HCT116 (cell line): ENCODE results near the gene IGSF11. TPM values are rescaled to one million over a fixed set of nuclear protein-coding genes. Genes with fewer than 3 reads are reported as not detected.

Experiments
- ATAC-seq: fragments of 200-7000 bp; cut with Tn5 transposase; 2 replicates; pipeline ENCODE4 v1.9.1; 2020; ENCODE audit warnings: mild to moderate bottlenecking, moderate library complexity
- BruUV-seq: library from RNA; stranded (reverse); fragments of 400-500 nt; replicated peaks from 2 replicates; lab custom pipeline; 2021; lab: Mats Ljungman, UMichigan
- CTCF ChIA-PET: fragments of 300-600 bp; sonication (Branson Sonifier 250); formaldehyde crosslinking; loops from one replicate; lab custom pipeline; 2021; ENCODE audit warnings: antibody characterized with exemption; lab: Charles Lee
- POLR2A ChIA-PET: fragments of 300-600, 350-600 bp; sonication (Branson Sonifier 250); formaldehyde crosslinking; loops from one replicate; lab custom pipeline; 2021; ENCODE audit warnings: antibody characterized with exemption; lab: Charles Lee
- RAD21 ChIA-PET, 2 experiments: fragments of 300-600 bp; sonication (Branson Sonifier 250); formaldehyde crosslinking; loops; one replicate each; lab custom pipeline; 2023; ENCODE audit warnings: low total read pairs in 2 of 2; ENCODE audit not compliant: uncharacterized antibody in 2 of 2, unreplicated experiment in 2 of 2, low non-redundant PET in 1 of 2; lab: Charles Lee
- DNase-seq: peaks from one replicate; pipeline ENCODE4 v3.0.0-alpha.2; 2010; ENCODE audit warnings: low read depth, low spot score
- H2AFZ ChIP-seq: fragments of 200-600 bp; shearing (Covaris generic), sonication (generic); 2 replicates; pipeline ENCODE4 v1.6.1; 2017; ENCODE audit warnings: low read depth, mixed run types, mixed read lengths, antibody characterized with exemption, low read length; ENCODE audit not compliant: poor library complexity, severe bottlenecking
- H3K27ac ChIP-seq: 2 replicates; pipeline ENCODE4 v1.5.1; 2012; ENCODE audit warnings: low read depth, low read length
- H3K27me3 ChIP-seq: fragments of 200-600 bp; sonication (generic); 2 replicates; pipeline ENCODE4 v1.6.1; 2016; ENCODE audit warnings: mixed run types, low read length, mixed read lengths; ENCODE audit not compliant: insufficient read depth
- H3K36me3 ChIP-seq, 2 experiments: fragments of 200-500 bp in 1 of 2; fragments of 200-600 bp in 1 of 2; sonication (Bioruptor generic) in 1 of 2; sonication (generic) in 1 of 2; 2 replicates each; pipeline versions ENCODE4 v1.5.1 to v1.6.1; 2014 to 2016; ENCODE audit warnings: low read length in 2 of 2, inconsistent platforms in 1 of 2, mixed read lengths in 1 of 2, mixed run types in 1 of 2; ENCODE audit not compliant: insufficient read depth in 2 of 2, control insufficient read depth in 1 of 2
- H3K4me1 ChIP-seq, 2 experiments: fragments of 200-600 bp in 1 of 2; sonication (generic) in 1 of 2; 2 replicates each; pipeline versions ENCODE4 v1.5.1 to v1.6.1; 2012 to 2017; ENCODE audit warnings: low read length in 2 of 2, inconsistent platforms in 1 of 2, mild to moderate bottlenecking in 1 of 2, mixed read lengths in 1 of 2, mixed run types in 1 of 2, moderate library complexity in 1 of 2; ENCODE audit not compliant: insufficient read depth in 2 of 2, control insufficient read depth in 1 of 2
- H3K4me2 ChIP-seq: fragments of 200-600 bp; sonication (generic); 2 replicates; pipeline ENCODE4 v1.6.1; 2017; ENCODE audit warnings: mixed run types, low read length, mixed read lengths
- H3K4me3 ChIP-seq, 2 experiments: fragments of 200-600 bp in 1 of 2; sonication (generic) in 1 of 2; replicated peaks in 1 of 2; 2 replicates each; pipeline ENCODE4 v1.5.1; 2011 to 2016; ENCODE audit warnings: low read length in 2 of 2, control low read depth in 1 of 2, low read depth in 1 of 2, mild to moderate bottlenecking in 1 of 2, mixed read lengths in 1 of 2, mixed run types in 1 of 2
- H3K79me2 ChIP-seq: fragments of 200-600 bp; sonication (generic); 2 replicates; pipeline ENCODE4 v1.6.1; 2017; ENCODE audit warnings: mild to moderate bottlenecking, mixed run types, low read length, moderate library complexity, mixed read lengths; ENCODE audit not compliant: insufficient read depth
- H3K9ac ChIP-seq: fragments of 200-600 bp; sonication (generic); 2 replicates; pipeline ENCODE4 v1.6.1; 2016; ENCODE audit warnings: low read length, mixed read lengths
- H3K9me2 ChIP-seq: fragments of 200-600 bp; sonication (generic), shearing (Covaris generic); 2 replicates; pipeline ENCODE4 v1.6.1; 2017; ENCODE audit warnings: mixed run types, mild to moderate bottlenecking, moderate library complexity; ENCODE audit not compliant: insufficient read depth
- H3K9me3 ChIP-seq, 2 experiments: fragments of 200-500 bp in 1 of 2; fragments of 200-600 bp in 1 of 2; sonication (Bioruptor generic) in 1 of 2; sonication (generic) in 1 of 2; 2 replicates each; pipeline ENCODE4 v1.6.1; 2014 to 2017; ENCODE audit warnings: low read length in 2 of 2, mixed read lengths in 2 of 2, inconsistent platforms in 1 of 2, low read depth in 1 of 2, mild to moderate bottlenecking in 1 of 2, mixed run types in 1 of 2, moderate library complexity in 1 of 2; ENCODE audit not compliant: control insufficient read depth in 1 of 2, insufficient read depth in 1 of 2
- H4K20me1 ChIP-seq: fragments of 200-600 bp; sonication (generic), shearing (Covaris generic); 2 replicates; pipeline ENCODE4 v1.6.1; 2017; ENCODE audit warnings: mixed run types, mild to moderate bottlenecking, moderate library complexity; ENCODE audit not compliant: insufficient read depth
- CBX3 ChIP-seq: IDR thresholded peaks from 2 replicates; pipeline ENCODE4 v1.6.1; 2012; ENCODE audit warnings: low read depth
- CEBPB ChIP-seq: IDR thresholded peaks from 2 replicates; pipeline ENCODE4 v1.6.1; 2012; ENCODE audit warnings: low read depth
- CTCF ChIP-seq, 3 experiments: fragments of 200-600 bp in 1 of 3; sonication (generic) in 1 of 3; IDR thresholded peaks in 2 of 3; conservative IDR thresholded peaks in 1 of 3; 2 replicates each; pipeline ENCODE4 v1.5.1; 2012 to 2017; ENCODE audit warnings: low read depth in 2 of 3, low read length in 2 of 3, antibody characterized with exemption in 1 of 3, borderline replicate concordance in 1 of 3, control low read depth in 1 of 3, mild to moderate bottlenecking in 1 of 3, mixed read lengths in 1 of 3, mixed run types in 1 of 3, moderate library complexity in 1 of 3; ENCODE audit not compliant: insufficient read depth in 1 of 3
- ELF1 ChIP-seq: IDR thresholded peaks from 2 replicates; pipeline ENCODE4 v1.6.1; 2012; ENCODE audit warnings: low read depth, borderline replicate concordance
- RAD21 ChIP-seq: IDR thresholded peaks from 2 replicates; pipeline ENCODE4 v1.6.1; 2012; ENCODE audit warnings: low read depth, mild to moderate bottlenecking
- SP1 ChIP-seq: IDR thresholded peaks from 2 replicates; pipeline ENCODE4 v1.6.1; 2012; ENCODE audit warnings: low read depth
- SRF ChIP-seq: IDR thresholded peaks from 2 replicates; pipeline ENCODE4 v1.6.1; 2012; ENCODE audit warnings: low read depth
- TCF7L2 ChIP-seq: IDR thresholded peaks from 2 replicates; pipeline ENCODE4 v1.7.0; 2011; ENCODE audit warnings: borderline replicate concordance, inconsistent platforms; ENCODE audit not compliant: insufficient read depth, insufficient read length; ENCODE audit errors: extremely low read depth
- YY1 ChIP-seq: IDR thresholded peaks from 2 replicates; pipeline ENCODE4 v1.6.1; 2011; ENCODE audit warnings: low read length, low read depth, moderate library complexity, mild to moderate bottlenecking; ENCODE audit not compliant: insufficient replicate concordance; ENCODE audit errors: extremely low read depth
- ZFX ChIP-seq: fragments of 450-650 bp; IDR thresholded peaks from 2 replicates; pipeline ENCODE4 v1.6.1; 2017
- intact Hi-C: fragments of 100-400 bp; cut with micrococcal nuclease; formaldehyde crosslinking; loops from 2 replicates; pipeline ENCODE4 v1.10.0; 2022
- total RNA-seq: library from RNA; stranded (reverse); gene quantifications from one replicate; pipeline ENCODE4 v1.2.1, GENCODE V29; 2021; ENCODE audit not compliant: unreplicated experiment
- TF ChIP-seq, protein P1 (sequence below): IDR thresholded peaks from 2 replicates; pipeline ENCODE4 v1.6.1; 2012; ENCODE audit warnings: low read depth
- TF ChIP-seq, protein P2 (sequence below): IDR thresholded peaks from 2 replicates; pipeline ENCODE4 v1.6.1; 2011; ENCODE audit warnings: mild to moderate bottlenecking, low read length, moderate library complexity; ENCODE audit not compliant: insufficient replicate concordance; ENCODE audit errors: extremely low read depth
- TF ChIP-seq, protein P3 (sequence below): IDR thresholded peaks from 2 replicates; pipeline ENCODE4 v1.6.1; 2012

IGSF11 gene
- total RNA-seq, 1 experiment from 2014 or later, result not detected

DNA sequence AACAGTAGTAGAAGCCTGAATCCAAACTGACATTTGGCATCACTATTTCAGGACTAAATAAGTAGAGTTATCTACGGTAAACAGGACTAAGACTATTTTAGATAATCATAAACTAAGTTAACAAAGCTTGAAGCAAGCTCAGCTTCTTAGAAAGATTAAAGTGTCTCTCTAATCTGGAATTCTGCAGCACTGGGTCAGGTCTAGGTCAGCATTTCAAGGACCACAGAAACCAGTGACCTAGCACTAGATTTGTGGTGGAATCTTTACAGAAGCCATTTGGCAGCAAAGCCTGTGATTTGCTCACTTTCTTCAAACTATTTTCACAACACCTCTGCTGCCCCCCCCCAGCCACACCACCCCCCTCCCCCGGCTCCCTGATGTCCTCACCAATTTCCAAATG, 37.5 kb downstream of the IGSF11 start (continued):
- TF ChIP-seq, protein P1, sequence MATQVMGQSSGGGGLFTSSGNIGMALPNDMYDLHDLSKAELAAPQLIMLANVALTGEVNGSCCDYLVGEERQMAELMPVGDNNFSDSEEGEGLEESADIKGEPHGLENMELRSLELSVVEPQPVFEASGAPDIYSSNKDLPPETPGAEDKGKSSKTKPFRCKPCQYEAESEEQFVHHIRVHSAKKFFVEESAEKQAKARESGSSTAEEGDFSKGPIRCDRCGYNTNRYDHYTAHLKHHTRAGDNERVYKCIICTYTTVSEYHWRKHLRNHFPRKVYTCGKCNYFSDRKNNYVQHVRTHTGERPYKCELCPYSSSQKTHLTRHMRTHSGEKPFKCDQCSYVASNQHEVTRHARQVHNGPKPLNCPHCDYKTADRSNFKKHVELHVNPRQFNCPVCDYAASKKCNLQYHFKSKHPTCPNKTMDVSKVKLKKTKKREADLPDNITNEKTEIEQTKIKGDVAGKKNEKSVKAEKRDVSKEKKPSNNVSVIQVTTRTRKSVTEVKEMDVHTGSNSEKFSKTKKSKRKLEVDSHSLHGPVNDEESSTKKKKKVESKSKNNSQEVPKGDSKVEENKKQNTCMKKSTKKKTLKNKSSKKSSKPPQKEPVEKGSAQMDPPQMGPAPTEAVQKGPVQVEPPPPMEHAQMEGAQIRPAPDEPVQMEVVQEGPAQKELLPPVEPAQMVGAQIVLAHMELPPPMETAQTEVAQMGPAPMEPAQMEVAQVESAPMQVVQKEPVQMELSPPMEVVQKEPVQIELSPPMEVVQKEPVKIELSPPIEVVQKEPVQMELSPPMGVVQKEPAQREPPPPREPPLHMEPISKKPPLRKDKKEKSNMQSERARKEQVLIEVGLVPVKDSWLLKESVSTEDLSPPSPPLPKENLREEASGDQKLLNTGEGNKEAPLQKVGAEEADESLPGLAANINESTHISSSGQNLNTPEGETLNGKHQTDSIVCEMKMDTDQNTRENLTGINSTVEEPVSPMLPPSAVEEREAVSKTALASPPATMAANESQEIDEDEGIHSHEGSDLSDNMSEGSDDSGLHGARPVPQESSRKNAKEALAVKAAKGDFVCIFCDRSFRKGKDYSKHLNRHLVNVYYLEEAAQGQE, result no peak

GRCh38 chr3:118991775-118992174, 42.9 kb downstream of the IGSF11 start:
- ATAC-seq, result no peak
- RAD21 ChIA-PET, result no interaction called here
- Histone ChIP-seq H2AFZ (no peak overlapping the region), H3K27ac (no peak overlapping the region), H3K36me3 (no peaks in the 10 kb centered on the region), H3K9me3 (no peaks in the 10 kb centered on the region), H3K4me2 (no peak overlapping the region), H3K79me2 (no peaks in the 10 kb centered on the region), H4K20me1 (no peaks in the 10 kb centered on the region), H3K9me2 (no peaks in the 10 kb centered on the region), H3K4me1 (no peaks in the 10 kb centered on the region), H3K27me3 (peaks cover 63% of the 10 kb centered on the region), H3K4me3 (no peak overlapping the region), H3K9ac (no peak overlapping the region)
- CTCF ChIA-PET, result no interaction called here
- POLR2A ChIA-PET, result no interaction called here
- BruUV-seq, result no TSS peak
- intact Hi-C loops, result no loop called here
- DNase-seq, result no peak
- TF ChIP-seq, protein P1, result no peak
- no peak for TF ChIP-seq YY1
- TF ChIP-seq, protein P2, sequence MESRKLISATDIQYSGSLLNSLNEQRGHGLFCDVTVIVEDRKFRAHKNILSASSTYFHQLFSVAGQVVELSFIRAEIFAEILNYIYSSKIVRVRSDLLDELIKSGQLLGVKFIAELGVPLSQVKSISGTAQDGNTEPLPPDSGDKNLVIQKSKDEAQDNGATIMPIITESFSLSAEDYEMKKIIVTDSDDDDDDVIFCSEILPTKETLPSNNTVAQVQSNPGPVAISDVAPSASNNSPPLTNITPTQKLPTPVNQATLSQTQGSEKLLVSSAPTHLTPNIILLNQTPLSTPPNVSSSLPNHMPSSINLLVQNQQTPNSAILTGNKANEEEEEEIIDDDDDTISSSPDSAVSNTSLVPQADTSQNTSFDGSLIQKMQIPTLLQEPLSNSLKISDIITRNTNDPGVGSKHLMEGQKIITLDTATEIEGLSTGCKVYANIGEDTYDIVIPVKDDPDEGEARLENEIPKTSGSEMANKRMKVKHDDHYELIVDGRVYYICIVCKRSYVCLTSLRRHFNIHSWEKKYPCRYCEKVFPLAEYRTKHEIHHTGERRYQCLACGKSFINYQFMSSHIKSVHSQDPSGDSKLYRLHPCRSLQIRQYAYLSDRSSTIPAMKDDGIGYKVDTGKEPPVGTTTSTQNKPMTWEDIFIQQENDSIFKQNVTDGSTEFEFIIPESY, result no peak
- TF ChIP-seq CTCF (IDR thresholded peaks at IDR 0.05 in 2 of 3, conservative IDR thresholded peaks at IDR 0.05 in 1 of 3; ENCODE audit: borderline replicate concordance in 1 of 3, insufficient read depth in 1 of 3, low read depth in 2 of 3, low read length in 2 of 3), result no peak
- no peak for TF ChIP-seq ZFX
- no peak for TF ChIP-seq CBX3
- TF ChIP-seq RAD21, result no peak
- TF ChIP-seq, protein P3, sequence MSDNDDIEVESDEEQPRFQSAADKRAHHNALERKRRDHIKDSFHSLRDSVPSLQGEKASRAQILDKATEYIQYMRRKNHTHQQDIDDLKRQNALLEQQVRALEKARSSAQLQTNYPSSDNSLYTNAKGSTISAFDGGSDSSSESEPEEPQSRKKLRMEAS, result no peak
- TF ChIP-seq ELF1, result no peak
- TF ChIP-seq SP1, result no peak
- no peak for TF ChIP-seq SRF
- TF ChIP-seq TCF7L2, result no peak
- TF ChIP-seq CEBPB, result no peak
